ENCODE results near the gene PPP2R5A. TPM values are rescaled to one million over a fixed set of nuclear protein-coding genes. Genes with fewer than 3 reads are reported as not detected.

Gene PPP2R5A
- total and polyA plus RNA-seq, 8 donors: 61.1 to 127 (median 108) TPM

GRCh38 chr1:212238552-212238951 is 46.7 kb upstream of the PPP2R5A start:
- Histone ChIP-seq H3K27ac (no peak overlapping the region), H3K36me3 (no peaks in the 10 kb centered on the region), H3K4me3 (no peak overlapping the region), H3K4me1 (peaks cover 17 to 42% of the 10 kb centered on the region in 2 donors), H3K27me3 (no peaks in the 10 kb centered on the region), H3K9me3 (no peaks in the 10 kb centered on the region)
- peak; percentile 60 for ATAC-seq
- intact Hi-C loops (cut with DNase I): no loop called here
- TF ChIP-seq, protein P1, sequence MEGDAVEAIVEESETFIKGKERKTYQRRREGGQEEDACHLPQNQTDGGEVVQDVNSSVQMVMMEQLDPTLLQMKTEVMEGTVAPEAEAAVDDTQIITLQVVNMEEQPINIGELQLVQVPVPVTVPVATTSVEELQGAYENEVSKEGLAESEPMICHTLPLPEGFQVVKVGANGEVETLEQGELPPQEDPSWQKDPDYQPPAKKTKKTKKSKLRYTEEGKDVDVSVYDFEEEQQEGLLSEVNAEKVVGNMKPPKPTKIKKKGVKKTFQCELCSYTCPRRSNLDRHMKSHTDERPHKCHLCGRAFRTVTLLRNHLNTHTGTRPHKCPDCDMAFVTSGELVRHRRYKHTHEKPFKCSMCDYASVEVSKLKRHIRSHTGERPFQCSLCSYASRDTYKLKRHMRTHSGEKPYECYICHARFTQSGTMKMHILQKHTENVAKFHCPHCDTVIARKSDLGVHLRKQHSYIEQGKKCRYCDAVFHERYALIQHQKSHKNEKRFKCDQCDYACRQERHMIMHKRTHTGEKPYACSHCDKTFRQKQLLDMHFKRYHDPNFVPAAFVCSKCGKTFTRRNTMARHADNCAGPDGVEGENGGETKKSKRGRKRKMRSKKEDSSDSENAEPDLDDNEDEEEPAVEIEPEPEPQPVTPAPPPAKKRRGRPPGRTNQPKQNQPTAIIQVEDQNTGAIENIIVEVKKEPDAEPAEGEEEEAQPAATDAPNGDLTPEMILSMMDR (IDR thresholded peaks at IDR 0.05): no peak
- DNase-seq: no peak

DNA sequence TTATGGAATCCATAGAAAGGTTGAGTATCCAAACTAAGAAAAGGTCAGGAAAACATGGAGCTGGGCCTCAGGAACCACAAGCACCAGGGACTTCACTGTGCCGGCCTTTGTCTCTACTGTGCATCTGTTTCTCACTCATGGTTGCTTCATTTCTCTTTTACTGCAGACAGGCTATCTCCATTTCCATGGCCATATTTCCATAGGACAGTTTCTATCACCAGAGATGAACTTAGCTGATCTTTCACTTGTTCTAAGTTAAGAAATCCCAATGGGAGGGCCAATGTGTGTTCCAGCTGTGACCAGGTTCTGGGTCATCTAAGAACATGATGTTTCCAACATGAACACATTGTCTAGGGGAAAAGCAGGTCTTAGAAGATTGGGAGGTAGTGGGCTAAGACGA is 43.7 kb upstream of the PPP2R5A start:
- Histone ChIP-seq H3K27me3 (no peaks in the 10 kb centered on the region), H3K9me3 (no peaks in the 10 kb centered on the region), H3K4me1 (peaks cover 6 to 17% of the 10 kb centered on the region in 2 donors), H3K36me3 (no peaks in the 10 kb centered on the region), H3K4me3 (no peak overlapping the region), H3K27ac (peak overlapping the region in 1 of 2 donors; percentile 65)
- intact Hi-C loops (cut with DNase I): no loop called here
- no peak for ATAC-seq
- no peak for DNase-seq
- TF ChIP-seq, protein P1 (IDR thresholded peaks at IDR 0.05): no peak

- DNase-seq (no peak), ATAC-seq (no peak)
- no peaks in the 10 kb centered on the region for H3K27me3 ChIP-seq
- H3K27ac ChIP-seq: peak overlapping the region in 1 of 2 donors; percentile 65
- H3K36me3 ChIP-seq: no peaks in the 10 kb centered on the region
- intact Hi-C loops (cut with DNase I): no loop called here
- peaks cover 6 to 15% of the 10 kb centered on the region in 2 donors for H3K4me1 ChIP-seq
- H3K9me3 ChIP-seq: no peaks in the 10 kb centered on the region
- no peak overlapping the region for H3K4me3 ChIP-seq
- TF ChIP-seq, protein P1 (IDR thresholded peaks at IDR 0.05): no peak
Observed at GRCh38 chr1:212241957-212242287, 43.3 kb upstream of the PPP2R5A start.

- intact Hi-C loops (cut with DNase I): no loop called here
- peaks cover 6 to 19% of the 10 kb centered on the region in 2 donors for H3K4me1 ChIP-seq
- DNase-seq: no peak
- peak overlapping the region in 1 of 2 donors; percentile 65 for H3K27ac ChIP-seq
- H3K9me3 ChIP-seq: no peaks in the 10 kb centered on the region
- H3K27me3 ChIP-seq: no peaks in the 10 kb centered on the region
- TF ChIP-seq, protein P1 (IDR thresholded peaks at IDR 0.05): no peak
- no peaks in the 10 kb centered on the region for H3K36me3 ChIP-seq
- peak; percentile 22 for ATAC-seq
- no peak overlapping the region for H3K4me3 ChIP-seq
Observed at GRCh38 chr1:212242288-212242984, 42.8 kb upstream of the PPP2R5A start.

- DNase-seq (no peak), ATAC-seq (no peak)
- Histone ChIP-seq H3K9me3 (no peaks in the 10 kb centered on the region), H3K27me3 (no peaks in the 10 kb centered on the region), H3K36me3 (no peaks in the 10 kb centered on the region), H3K4me1 (peaks cover 6 to 18% of the 10 kb centered on the region in 2 donors), H3K4me3 (no peak overlapping the region), H3K27ac (peak overlapping the region in 1 of 2 donors; percentile 65)
- intact Hi-C loops (cut with DNase I): no loop called here
- TF ChIP-seq, protein P1 (IDR thresholded peaks at IDR 0.05): no peak
Observed at GRCh38 chr1:212242985-212243308, 42.3 kb upstream of the PPP2R5A start.
